Natural killer cell treated with Interleukin-12 subunit alpha and Interleukin-12 subunit beta and Interleukin-15 and Interleukin-18, amount 100 ng/mL, for 72 hours (primary cell): Measurements from ENCODE around the gene ABCD4. TPM values are rescaled to one million over a fixed set of nuclear protein-coding genes. Genes with fewer than 3 reads are reported as not detected.
A peak's percentile ranks its signal among the peaks of the same experiment; 100 is the strongest.

Experiments
- ATAC-seq, 2 donors: fragments of 150-1000 bp; cut with Tn5 transposase in 1 of 2; sonication (Bioruptor Pico), chemical (Tn5 transposase) in 1 of 2; 2 replicates each; pipeline ENCODE4 v1.10.0; 2021
- DNase-seq: peaks from one replicate; pipeline ENCODE4 v3.0.0; 2022; ENCODE audit warnings: low spot score
- H3K27ac Mint-ChIP-seq, 2 donors: 1 replicate in 1 of 2; 2 replicates in 1 of 2; pipeline ENCODE4 v1.8.0; 2022; ENCODE audit warnings: mixed read lengths in 2 of 2, mild to moderate bottlenecking in 1 of 2, moderate library complexity in 1 of 2
- H3K27me3 Mint-ChIP-seq, 2 donors: 1 replicate in 1 of 2; 2 replicates in 1 of 2; pipeline ENCODE4 v1.8.0; 2022; ENCODE audit warnings: mixed read lengths in 2 of 2
- H3K36me3 Mint-ChIP-seq: one replicate; pipeline ENCODE4 v1.8.0; 2022; ENCODE audit warnings: mixed read lengths
- H3K4me1 Mint-ChIP-seq, 2 donors: 1 replicate in 1 of 2; 2 replicates in 1 of 2; pipeline ENCODE4 v1.8.0; 2022; ENCODE audit warnings: low read depth in 2 of 2, mixed read lengths in 2 of 2, mild to moderate bottlenecking in 1 of 2
- H3K4me3 Mint-ChIP-seq: one replicate; pipeline ENCODE4 v1.8.0; 2022; ENCODE audit warnings: mixed read lengths
- H3K9me3 Mint-ChIP-seq: 2 replicates; pipeline ENCODE4 v1.8.0; 2022; ENCODE audit warnings: mixed read lengths
- total RNA-seq, 2 donors: library from RNA; stranded (reverse); gene quantifications; one replicate each; pipeline ENCODE4 v1.2.3, GENCODE V29; 2022

ABCD4 gene
- total RNA-seq, 2 donors from 2014 or later: 47.7 to 72.8 TPM

DNA sequence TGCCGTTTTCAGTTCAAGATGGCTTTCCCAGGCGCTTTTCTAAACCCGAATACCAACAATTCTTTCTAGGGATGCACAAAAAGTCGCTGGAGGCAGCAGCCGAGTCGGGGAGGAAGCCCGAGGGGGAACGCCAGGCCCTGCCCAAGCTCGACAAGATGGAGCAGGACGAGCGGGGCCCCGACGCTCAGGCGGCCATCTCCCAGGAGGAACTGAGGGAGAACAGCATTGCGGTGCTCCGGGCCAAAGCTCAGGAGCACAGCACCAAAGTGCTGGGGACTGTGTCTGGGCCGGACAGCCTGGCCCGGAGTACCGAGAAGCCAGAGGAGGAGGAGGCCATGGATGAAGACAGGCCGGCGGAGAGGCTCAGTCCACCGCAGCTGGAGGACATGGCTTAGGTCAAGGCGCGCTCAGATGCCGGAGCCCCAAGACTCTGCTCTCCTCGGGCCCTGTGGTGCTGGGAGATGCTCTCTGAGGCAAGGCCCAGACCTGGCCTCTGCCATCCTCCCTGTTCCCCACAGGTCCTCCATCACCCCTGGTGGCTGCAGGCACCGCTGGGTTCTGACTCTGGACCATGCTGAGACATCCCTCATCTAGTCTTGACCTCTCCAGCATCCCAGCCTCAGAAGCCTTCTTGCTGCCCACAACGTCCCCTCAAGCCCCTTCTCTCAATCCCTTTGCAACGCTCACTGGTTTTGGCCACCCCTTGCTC is 42.1 kb downstream of the ABCD4 start:
- H3K4me1 Mint-ChIP-seq: peaks cover 4 to 5% of the 10 kb centered on the region in 2 donors
- no peak for DNase-seq
- H3K27me3 Mint-ChIP-seq: peaks cover 2 to 7% of the 10 kb centered on the region in 2 donors
- no peak for ATAC-seq
- no peaks in the 10 kb centered on the region for H3K36me3 Mint-ChIP-seq
- H3K9me3 Mint-ChIP-seq: no peaks in the 10 kb centered on the region
- no peak overlapping the region for H3K27ac Mint-ChIP-seq
- H3K4me3 Mint-ChIP-seq: no peak overlapping the region

DNA sequence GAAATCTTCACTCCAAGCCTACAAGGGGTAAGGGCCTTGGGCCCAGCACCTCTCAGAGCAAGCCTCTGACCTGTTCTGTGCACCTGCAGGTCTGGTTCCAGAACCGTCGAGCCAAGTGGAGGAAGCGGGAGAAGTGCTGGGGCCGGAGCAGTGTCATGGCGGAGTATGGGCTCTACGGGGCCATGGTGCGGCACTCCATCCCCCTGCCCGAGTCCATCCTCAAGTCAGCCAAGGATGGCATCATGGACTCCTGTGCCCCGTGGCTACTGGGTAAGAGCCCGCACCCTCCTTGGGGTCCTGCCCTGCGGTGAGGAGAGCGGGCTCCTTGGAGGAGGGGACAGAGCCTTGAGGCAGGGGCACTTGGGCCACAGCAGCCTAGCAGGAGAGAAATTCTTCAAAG is 43.2 kb downstream of the ABCD4 start:
- no peaks in the 10 kb centered on the region for H3K9me3 Mint-ChIP-seq
- peaks cover 4 to 5% of the 10 kb centered on the region in 2 donors for H3K4me1 Mint-ChIP-seq
- H3K27me3 Mint-ChIP-seq: peaks cover 0 to 2% of the 10 kb centered on the region in 2 donors
- H3K36me3 Mint-ChIP-seq: no peaks in the 10 kb centered on the region
- DNase-seq (no peak), ATAC-seq (no peak)
- no peak overlapping the region for H3K27ac Mint-ChIP-seq
- H3K4me3 Mint-ChIP-seq: no peak overlapping the region

GRCh38 chr14:74258764-74259035 is 44.0 kb downstream of the ABCD4 start:
- ATAC-seq (no peak), DNase-seq (no peak)
- no peaks in the 10 kb centered on the region for H3K36me3 Mint-ChIP-seq
- H3K9me3 Mint-ChIP-seq: no peaks in the 10 kb centered on the region
- H3K27me3 Mint-ChIP-seq: peaks cover 0 to 2% of the 10 kb centered on the region in 2 donors
- no peak overlapping the region for H3K27ac Mint-ChIP-seq
- H3K4me3 Mint-ChIP-seq: peak overlapping the region; percentile 34
- peaks cover 4 to 5% of the 10 kb centered on the region in 2 donors for H3K4me1 Mint-ChIP-seq

DNA sequence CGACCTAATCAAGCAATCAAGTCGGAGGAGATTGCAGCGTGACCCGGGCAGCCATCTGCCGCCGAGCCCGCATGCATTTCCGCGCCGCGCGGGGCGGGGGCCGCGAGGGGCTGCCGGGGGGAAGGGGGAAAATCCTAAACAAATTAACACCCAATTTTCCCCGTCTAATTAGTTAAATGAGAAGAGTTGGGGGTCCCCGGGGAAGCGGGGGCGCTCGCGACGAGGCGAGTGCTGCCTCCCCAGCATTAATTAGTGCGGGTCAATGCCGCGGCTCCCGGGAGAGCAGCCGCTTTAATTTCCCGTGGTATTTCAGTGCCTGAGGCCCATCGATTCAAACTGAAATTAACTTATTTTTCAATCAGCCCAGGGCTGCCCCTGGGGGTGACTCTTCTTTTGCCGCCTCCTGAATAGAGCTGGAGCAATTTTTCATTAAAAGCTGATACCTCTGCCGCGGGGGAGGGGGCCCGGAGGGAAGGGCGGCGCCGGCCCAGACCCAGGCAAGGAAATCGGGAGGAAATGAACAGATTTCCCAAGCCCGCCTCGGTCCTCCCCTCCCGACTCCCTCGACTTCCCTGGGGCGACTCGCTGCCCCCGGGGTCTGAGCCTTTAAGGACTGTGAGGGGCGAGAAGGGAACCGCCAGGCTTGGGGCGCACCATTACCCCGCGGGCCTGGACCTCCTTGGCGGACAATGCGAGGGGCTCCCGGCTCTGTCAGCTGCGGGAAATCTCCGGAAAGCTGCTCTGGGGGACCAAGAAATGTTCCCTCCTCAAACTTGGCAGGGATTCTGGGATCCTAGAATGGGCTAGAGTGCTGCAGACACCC is 44.6 kb downstream of the ABCD4 start:
- DNase-seq: no peak
- Mint-ChIP-seq H3K27me3 (peaks cover 0 to 5% of the 10 kb centered on the region in 2 donors), H3K9me3 (no peaks in the 10 kb centered on the region), H3K4me1 (peaks cover 4 to 5% of the 10 kb centered on the region in 2 donors), H3K36me3 (no peaks in the 10 kb centered on the region), H3K4me3 (peak overlapping the region; percentile 78), H3K27ac (no peak overlapping the region)
- ATAC-seq: no peak

GRCh38 chr14:74257078-74257940 is 45.4 kb downstream of the ABCD4 start:
- no peak for DNase-seq
- Mint-ChIP-seq H3K4me3 (peak overlapping the region; percentile 78), H3K36me3 (no peaks in the 10 kb centered on the region), H3K9me3 (no peaks in the 10 kb centered on the region), H3K27me3 (peaks cover 0 to 7% of the 10 kb centered on the region in 2 donors), H3K4me1 (peaks cover 4 to 5% of the 10 kb centered on the region in 2 donors), H3K27ac (peak overlapping the region in 1 of 2 donors; percentile 25)
- peak; percentile 88 to 91 for ATAC-seq

DNA sequence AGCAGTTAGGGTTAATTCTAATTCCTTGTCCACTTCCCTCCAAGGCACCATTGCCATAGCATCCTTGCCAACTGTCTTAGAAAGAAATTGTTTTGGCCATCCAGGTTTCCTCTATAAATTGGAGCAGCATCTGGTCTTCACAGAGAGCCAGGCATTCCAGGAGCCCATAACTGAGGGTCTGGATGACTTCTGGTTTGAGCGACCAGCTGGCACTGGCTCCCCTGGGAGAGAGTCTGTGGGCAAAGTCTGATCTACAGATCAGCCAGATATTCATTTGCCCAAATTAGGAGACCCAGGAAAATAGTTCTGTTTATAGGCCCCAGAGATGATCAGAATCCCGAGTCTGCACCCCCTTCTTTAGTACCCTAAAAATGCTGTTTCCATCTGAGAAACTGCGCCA is 47.5 kb downstream of the ABCD4 start:
- Mint-ChIP-seq H3K9me3 (no peaks in the 10 kb centered on the region), H3K27me3 (peaks cover 5 to 13% of the 10 kb centered on the region in 2 donors), H3K36me3 (no peaks in the 10 kb centered on the region), H3K4me1 (peaks cover 11 to 12% of the 10 kb centered on the region in 2 donors), H3K27ac (no peak overlapping the region), H3K4me3 (no peak overlapping the region)
- DNase-seq (no peak), ATAC-seq (no peak)

- Mint-ChIP-seq H3K4me3 (no peak overlapping the region), H3K27ac (no peak overlapping the region), H3K4me1 (peaks cover 7% of the 10 kb centered on the region in 2 donors), H3K36me3 (no peaks in the 10 kb centered on the region), H3K27me3 (peaks cover 24 to 28% of the 10 kb centered on the region in 2 donors), H3K9me3 (no peaks in the 10 kb centered on the region)
- no peak for DNase-seq
- no peak for ATAC-seq
These were observed 53.0 kb downstream of the ABCD4 start for GRCh38 chr14:74249433-74250375.

GRCh38 chr14:74248017-74248416 is 54.7 kb downstream of the ABCD4 start:
- H3K4me3 Mint-ChIP-seq: no peak overlapping the region
- H3K4me1 Mint-ChIP-seq: peaks cover 7% of the 10 kb centered on the region in 2 donors
- no peak overlapping the region for H3K27ac Mint-ChIP-seq
- ATAC-seq: no peak
- H3K36me3 Mint-ChIP-seq: no peaks in the 10 kb centered on the region
- no peak for DNase-seq
- H3K9me3 Mint-ChIP-seq: no peaks in the 10 kb centered on the region
- H3K27me3 Mint-ChIP-seq: peaks cover 37 to 45% of the 10 kb centered on the region in 2 donors

DNA sequence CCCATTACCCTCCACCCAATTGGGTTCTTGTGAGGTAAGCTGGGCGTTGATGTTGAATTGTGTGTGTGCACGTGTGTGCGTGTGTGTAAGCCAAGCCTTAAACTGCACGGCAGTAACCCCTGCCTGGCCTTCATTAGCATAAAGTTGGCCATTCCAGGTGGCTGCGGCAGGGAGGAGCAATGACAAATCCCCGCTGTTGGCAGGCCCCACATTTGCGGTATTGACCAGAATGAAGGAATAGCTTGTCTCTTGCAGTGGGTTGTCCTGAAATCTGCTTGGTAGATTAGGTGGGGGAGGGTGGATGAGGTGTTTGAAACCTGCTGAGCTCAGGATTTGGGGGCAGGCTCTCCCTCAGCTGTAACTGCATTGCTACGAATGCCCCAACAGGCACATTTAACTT is 56.2 kb downstream of the ABCD4 start:
- Mint-ChIP-seq H3K4me3 (no peak overlapping the region), H3K27me3 (peaks cover 45 to 56% of the 10 kb centered on the region in 2 donors), H3K9me3 (no peaks in the 10 kb centered on the region), H3K27ac (no peak overlapping the region), H3K36me3 (no peaks in the 10 kb centered on the region), H3K4me1 (peaks cover 8 to 11% of the 10 kb centered on the region in 2 donors)
- DNase-seq (no peak), ATAC-seq (no peak)

GRCh38 chr14:74245292-74245691 is 57.4 kb downstream of the ABCD4 start:
- H3K27ac Mint-ChIP-seq: no peak overlapping the region
- peaks cover 7 to 9% of the 10 kb centered on the region in 2 donors for H3K4me1 Mint-ChIP-seq
- H3K36me3 Mint-ChIP-seq: no peaks in the 10 kb centered on the region
- H3K27me3 Mint-ChIP-seq: peaks cover 44 to 58% of the 10 kb centered on the region in 2 donors
- no peak overlapping the region for H3K4me3 Mint-ChIP-seq
- no peak for ATAC-seq
- DNase-seq: no peak
- no peaks in the 10 kb centered on the region for H3K9me3 Mint-ChIP-seq

- H3K4me1 Mint-ChIP-seq: peaks cover 7 to 9% of the 10 kb centered on the region in 2 donors
- no peak overlapping the region for H3K27ac Mint-ChIP-seq
- H3K27me3 Mint-ChIP-seq: peaks cover 42 to 60% of the 10 kb centered on the region in 2 donors
- ATAC-seq: no peak
- H3K36me3 Mint-ChIP-seq: no peaks in the 10 kb centered on the region
- H3K4me3 Mint-ChIP-seq: no peak overlapping the region
- H3K9me3 Mint-ChIP-seq: no peaks in the 10 kb centered on the region
- no peak for DNase-seq
These were observed 58.6 kb downstream of the ABCD4 start for GRCh38 chr14:74244115-74244514.

- no peak overlapping the region for H3K4me3 Mint-ChIP-seq
- H3K4me1 Mint-ChIP-seq: peaks cover 7 to 9% of the 10 kb centered on the region in 2 donors
- peaks cover 52 to 71% of the 10 kb centered on the region in 2 donors for H3K27me3 Mint-ChIP-seq
- H3K27ac Mint-ChIP-seq: no peak overlapping the region
- H3K36me3 Mint-ChIP-seq: no peaks in the 10 kb centered on the region
- ATAC-seq (no peak), DNase-seq (no peak)
- no peaks in the 10 kb centered on the region for H3K9me3 Mint-ChIP-seq
These were observed 59.7 kb downstream of the ABCD4 start for GRCh38 chr14:74243051-74243450.

DNA sequence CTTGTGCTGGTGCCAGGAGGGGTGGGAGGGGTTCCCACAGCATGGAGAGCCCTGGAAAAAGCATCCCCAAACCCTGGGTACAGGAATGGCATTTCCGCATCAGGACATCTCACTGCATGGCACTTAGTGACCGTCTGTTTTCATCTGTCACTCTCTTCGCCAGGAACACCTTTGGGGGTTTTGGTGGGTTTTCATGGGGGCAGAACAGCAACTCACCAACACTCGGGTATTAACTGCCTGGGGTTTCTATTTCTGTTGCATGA is 60.0 kb downstream of the ABCD4 start:
- DNase-seq: no peak
- no peak for ATAC-seq
- Mint-ChIP-seq H3K27ac (no peak overlapping the region), H3K4me1 (peaks cover 7 to 9% of the 10 kb centered on the region in 2 donors), H3K4me3 (no peak overlapping the region), H3K27me3 (peaks cover 54 to 74% of the 10 kb centered on the region in 2 donors), H3K9me3 (no peaks in the 10 kb centered on the region), H3K36me3 (no peaks in the 10 kb centered on the region)
